ENCODE measurements around the gene CDH4. TPM values are rescaled to one million over a fixed set of nuclear protein-coding genes. Genes with fewer than 3 reads are reported as not detected.
A peak's percentile ranks its signal among the peaks of the same experiment; 100 is the strongest.
"Not testable (repeated sequence)": the region's sequence is repeated elsewhere in the genome, so short reads cannot be mapped to it uniquely, and the experiment has no call there.

The CDH4 gene
- total RNA-seq, 6 donors from 2014 or later, result 0.20 to 1.0 (median 0.40) TPM; not detected in 1

GRCh38 chr20:61267241-61267640 is 15.2 kb downstream of the CDH4 start:
- TF ChIP-seq POLR2A (IDR thresholded peaks at IDR 0.05) (no peak), POLR2AphosphoS5 (IDR thresholded peaks at IDR 0.05) (no peak), CTCF (IDR thresholded peaks at IDR 0.05) (no peak), EP300 (IDR thresholded peaks at IDR 0.05) (no peak)
- H3K4me1 ChIP-seq, result no peaks in the 10 kb centered on the region
- DNase-seq (no peak), ATAC-seq (ENCODE audit: low FRiP score in 2 of 2) (no peak)
- no peak overlapping the region for H3K4me3 ChIP-seq
- 87 to 90% methylated on average over 6 of the region's 6 CpGs for WGBS, 2 donors
- H3K9me3 ChIP-seq, result no peaks in the 10 kb centered on the region
- no peaks in the 10 kb centered on the region for H3K36me3 ChIP-seq
- H3K27me3 ChIP-seq, result no peaks in the 10 kb centered on the region
- no peak overlapping the region for H3K27ac ChIP-seq

GRCh38 chr20:61268024-61268423 is 16.0 kb downstream of the CDH4 start:
- Histone ChIP-seq H3K27me3 (no peaks in the 10 kb centered on the region), H3K36me3 (no peaks in the 10 kb centered on the region), H3K4me3 (no peak overlapping the region), H3K27ac (no peak overlapping the region), H3K9me3 (no peaks in the 10 kb centered on the region), H3K4me1 (no peaks in the 10 kb centered on the region)
- DNase-seq (peak in 1 of 2 donors; percentile 46), ATAC-seq (ENCODE audit: low FRiP score in 2 of 2) (no peak)
- WGBS, 2 donors, result 82 to 95% methylated on average over 8 to 10 of the region's 10 CpGs
- TF ChIP-seq POLR2A (IDR thresholded peaks at IDR 0.05), result no peak
- no peak for TF ChIP-seq EP300 (IDR thresholded peaks at IDR 0.05)
- no peak for TF ChIP-seq POLR2AphosphoS5 (IDR thresholded peaks at IDR 0.05)
- no peak for TF ChIP-seq CTCF (IDR thresholded peaks at IDR 0.05)

GRCh38 chr20:61271312-61272231 is 19.5 kb downstream of the CDH4 start:
- no peak overlapping the region for H3K27ac ChIP-seq
- WGBS, 2 donors, result 58 to 64% methylated on average over 17 to 28 of the region's 28 CpGs
- DNase-seq, result no peak
- H3K4me1 ChIP-seq, result no peaks in the 10 kb centered on the region
- H3K4me3 ChIP-seq, result no peak overlapping the region
- ATAC-seq (ENCODE audit: low FRiP score in 2 of 2), result no peak
- H3K36me3 ChIP-seq, result no peaks in the 10 kb centered on the region
- H3K9me3 ChIP-seq, result no peaks in the 10 kb centered on the region
- TF ChIP-seq POLR2A (IDR thresholded peaks at IDR 0.05) (no peak), EP300 (IDR thresholded peaks at IDR 0.05) (no peak), CTCF (IDR thresholded peaks at IDR 0.05) (no peak), POLR2AphosphoS5 (IDR thresholded peaks at IDR 0.05) (no peak)
- H3K27me3 ChIP-seq, result no peaks in the 10 kb centered on the region

GRCh38 chr20:61273024-61273423 is 21.0 kb downstream of the CDH4 start:
- H3K9me3 ChIP-seq; ATAC-seq (ENCODE audit: low FRiP score in 2 of 2); H3K27ac ChIP-seq; H3K36me3 ChIP-seq; H3K4me1 ChIP-seq; H3K27me3 ChIP-seq; H3K4me3 ChIP-seq; DNase-seq: not testable (repeated sequence)
- WGBS, 2 donors, result 77 to 78% methylated on average over 7 of the region's 7 CpGs

- ATAC-seq (ENCODE audit: low FRiP score in 2 of 2); H3K27ac ChIP-seq; H3K27me3 ChIP-seq: not testable (repeated sequence)
These were observed 21.6 kb downstream of the CDH4 start for GRCh38 chr20:61273666-61274065.

GRCh38 chr20:61274326-61274725 is 22.3 kb downstream of the CDH4 start:
- H3K4me3 ChIP-seq, result no peak overlapping the region
- H3K9me3 ChIP-seq, result no peaks in the 10 kb centered on the region
- H3K27ac ChIP-seq, result no peak overlapping the region
- no peaks in the 10 kb centered on the region for H3K27me3 ChIP-seq
- no peak for TF ChIP-seq CTCF (IDR thresholded peaks at IDR 0.05)
- no peak for TF ChIP-seq POLR2AphosphoS5 (IDR thresholded peaks at IDR 0.05)
- no peak for TF ChIP-seq POLR2A (IDR thresholded peaks at IDR 0.05)
- TF ChIP-seq EP300 (IDR thresholded peaks at IDR 0.05), result no peak
- H3K4me1 ChIP-seq, result no peaks in the 10 kb centered on the region
- WGBS, 2 donors, result 84 to 87% methylated on average over 7 to 8 of the region's 8 CpGs
- H3K36me3 ChIP-seq, result no peaks in the 10 kb centered on the region
- DNase-seq (no peak), ATAC-seq (ENCODE audit: low FRiP score in 2 of 2) (no peak)

More at GRCh38 chr20:61273666-61274065, 21.6 kb downstream of the CDH4 start:
- not testable (repeated sequence) for H3K4me3 ChIP-seq, H3K4me1 ChIP-seq, DNase-seq, H3K9me3 ChIP-seq, H3K36me3 ChIP-seq
- WGBS, 2 donors, result 90 to 92% methylated on average over 1 of the region's 1 CpG

Data from upper lobe of left lung (tissue), 6 donors.